GM12801 (cell line): Measurements from ENCODE around the gene DERL2.

ENCODE experiments used
- TF ChIP-seq, protein P1 (sequence below): IDR thresholded peaks from one replicate; pipeline ENCODE4 v1.5.1; 2011; ENCODE audit warnings: control low read depth; ENCODE audit not compliant: insufficient read length; ENCODE audit errors: extremely low read depth

DERL2 gene

DNA sequence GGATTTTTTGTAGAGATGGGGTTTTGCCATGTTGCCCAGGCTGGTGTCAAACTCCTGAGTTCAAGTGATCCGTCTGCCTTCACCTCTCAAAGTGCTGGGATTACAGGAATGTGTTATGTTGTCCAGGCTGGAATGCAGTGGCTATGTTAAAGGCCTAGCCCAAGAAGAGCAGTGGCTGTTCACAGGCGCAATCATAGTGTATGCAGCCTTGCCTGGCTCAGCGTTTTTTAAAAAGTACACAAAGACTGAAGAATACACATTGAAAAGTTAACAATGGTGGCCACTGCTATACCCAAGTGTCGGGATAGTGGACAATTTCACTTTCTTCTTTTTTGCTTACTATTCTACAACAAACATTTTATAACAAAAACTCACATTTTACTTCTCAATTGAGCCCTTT, 7.0 kb downstream of the DERL2 start:
- TF ChIP-seq, protein P1, sequence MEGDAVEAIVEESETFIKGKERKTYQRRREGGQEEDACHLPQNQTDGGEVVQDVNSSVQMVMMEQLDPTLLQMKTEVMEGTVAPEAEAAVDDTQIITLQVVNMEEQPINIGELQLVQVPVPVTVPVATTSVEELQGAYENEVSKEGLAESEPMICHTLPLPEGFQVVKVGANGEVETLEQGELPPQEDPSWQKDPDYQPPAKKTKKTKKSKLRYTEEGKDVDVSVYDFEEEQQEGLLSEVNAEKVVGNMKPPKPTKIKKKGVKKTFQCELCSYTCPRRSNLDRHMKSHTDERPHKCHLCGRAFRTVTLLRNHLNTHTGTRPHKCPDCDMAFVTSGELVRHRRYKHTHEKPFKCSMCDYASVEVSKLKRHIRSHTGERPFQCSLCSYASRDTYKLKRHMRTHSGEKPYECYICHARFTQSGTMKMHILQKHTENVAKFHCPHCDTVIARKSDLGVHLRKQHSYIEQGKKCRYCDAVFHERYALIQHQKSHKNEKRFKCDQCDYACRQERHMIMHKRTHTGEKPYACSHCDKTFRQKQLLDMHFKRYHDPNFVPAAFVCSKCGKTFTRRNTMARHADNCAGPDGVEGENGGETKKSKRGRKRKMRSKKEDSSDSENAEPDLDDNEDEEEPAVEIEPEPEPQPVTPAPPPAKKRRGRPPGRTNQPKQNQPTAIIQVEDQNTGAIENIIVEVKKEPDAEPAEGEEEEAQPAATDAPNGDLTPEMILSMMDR: no peak

DNA sequence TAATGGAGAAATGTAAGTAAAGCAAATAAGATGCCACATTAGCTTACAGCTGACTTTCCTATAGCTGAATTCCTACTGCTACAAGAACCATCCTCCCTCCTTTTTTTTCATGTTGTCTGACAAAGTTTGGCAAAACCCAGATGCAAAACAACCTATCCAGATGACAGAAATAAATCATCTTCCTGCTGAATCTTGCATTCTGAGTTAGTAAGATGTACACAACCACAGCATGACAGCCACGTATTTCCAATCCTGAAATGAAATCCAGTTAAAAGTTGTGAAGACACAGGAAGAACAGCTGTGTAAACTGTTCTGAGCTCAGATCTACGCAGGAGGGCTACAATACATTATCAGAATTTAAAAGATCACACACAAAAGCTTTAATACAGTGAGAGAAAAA, 12.1 kb downstream of the DERL2 start:
- TF ChIP-seq, protein P1: no peak

DNA sequence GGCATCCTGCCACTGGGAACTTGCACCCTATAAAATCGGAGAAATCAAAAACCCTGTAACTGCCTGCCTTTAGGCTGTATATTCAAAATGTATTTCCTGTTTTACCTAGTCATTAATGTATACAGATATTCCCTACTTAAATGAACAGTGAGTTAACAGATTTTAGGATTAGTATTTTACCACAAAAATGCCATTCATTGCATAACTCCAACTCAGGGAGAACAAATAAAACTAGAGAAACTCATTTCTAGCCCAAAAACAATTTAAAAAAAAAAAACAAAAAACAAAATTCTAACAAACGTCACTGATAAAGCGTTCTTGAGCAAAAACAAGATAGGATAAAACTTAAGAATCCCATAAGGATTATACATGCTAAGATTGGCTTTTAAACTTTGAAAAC, 13.5 kb downstream of the DERL2 start:
- TF ChIP-seq, protein P1: no peak

DNA sequence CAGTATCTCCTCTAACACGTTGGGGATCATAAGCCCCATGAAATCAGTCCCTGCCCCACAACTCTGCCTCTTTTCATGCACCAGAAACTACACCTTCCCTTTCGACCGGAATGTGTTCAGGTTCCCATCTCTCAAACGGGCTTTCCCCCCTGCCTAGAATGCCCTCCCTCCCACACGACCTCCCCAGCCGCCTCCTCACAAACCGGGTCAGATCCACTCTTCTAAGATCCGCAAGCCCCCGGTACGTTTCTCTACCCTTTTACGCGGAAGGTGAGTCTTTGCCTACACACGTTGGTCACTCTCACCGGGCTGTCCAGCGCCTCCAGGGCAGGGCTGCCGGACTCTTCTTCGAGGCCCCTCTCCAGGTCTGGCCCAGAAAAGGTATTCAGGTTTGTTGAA, 17.9 kb downstream of the DERL2 start:
- TF ChIP-seq, protein P1: no peak

DNA sequence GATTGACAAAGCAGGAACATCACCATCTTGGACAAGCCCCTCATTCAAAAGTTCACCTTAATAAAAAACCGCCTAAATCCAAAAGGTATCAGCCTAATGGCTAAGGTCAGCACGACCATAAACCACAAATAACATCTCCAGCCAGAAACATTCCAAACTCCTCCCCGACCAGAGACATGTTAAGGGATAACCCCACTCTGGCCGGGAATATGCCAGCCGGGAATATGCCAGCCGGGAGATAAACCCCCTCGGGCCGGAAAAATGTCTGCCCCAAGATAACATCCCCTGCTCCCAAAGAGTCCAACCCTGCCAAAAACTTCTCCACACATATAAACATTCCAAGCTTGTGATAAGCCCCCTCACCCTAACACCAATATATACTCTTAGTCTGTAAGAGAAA, 18.6 kb downstream of the DERL2 start:
- TF ChIP-seq, protein P1: no peak

DNA sequence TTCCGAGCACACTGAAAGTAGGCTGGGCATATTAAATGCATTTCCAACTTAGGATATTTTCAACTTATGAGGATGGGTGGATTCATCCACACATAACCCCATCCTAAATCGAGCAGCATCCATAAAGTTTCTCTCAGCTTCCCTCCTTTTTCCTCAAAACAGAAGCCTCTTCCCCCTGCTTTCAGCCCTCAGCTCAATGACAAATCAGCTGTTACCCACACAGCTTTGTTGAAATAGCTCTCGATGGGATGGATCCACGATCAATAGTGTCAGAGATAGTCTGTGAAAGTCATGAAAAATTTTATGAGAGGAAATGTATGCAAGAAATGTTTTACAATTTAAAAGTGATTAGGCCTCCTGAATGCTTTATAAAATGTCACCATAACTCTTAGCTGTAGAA, 19.7 kb downstream of the DERL2 start:
- TF ChIP-seq, protein P1: no peak

DNA sequence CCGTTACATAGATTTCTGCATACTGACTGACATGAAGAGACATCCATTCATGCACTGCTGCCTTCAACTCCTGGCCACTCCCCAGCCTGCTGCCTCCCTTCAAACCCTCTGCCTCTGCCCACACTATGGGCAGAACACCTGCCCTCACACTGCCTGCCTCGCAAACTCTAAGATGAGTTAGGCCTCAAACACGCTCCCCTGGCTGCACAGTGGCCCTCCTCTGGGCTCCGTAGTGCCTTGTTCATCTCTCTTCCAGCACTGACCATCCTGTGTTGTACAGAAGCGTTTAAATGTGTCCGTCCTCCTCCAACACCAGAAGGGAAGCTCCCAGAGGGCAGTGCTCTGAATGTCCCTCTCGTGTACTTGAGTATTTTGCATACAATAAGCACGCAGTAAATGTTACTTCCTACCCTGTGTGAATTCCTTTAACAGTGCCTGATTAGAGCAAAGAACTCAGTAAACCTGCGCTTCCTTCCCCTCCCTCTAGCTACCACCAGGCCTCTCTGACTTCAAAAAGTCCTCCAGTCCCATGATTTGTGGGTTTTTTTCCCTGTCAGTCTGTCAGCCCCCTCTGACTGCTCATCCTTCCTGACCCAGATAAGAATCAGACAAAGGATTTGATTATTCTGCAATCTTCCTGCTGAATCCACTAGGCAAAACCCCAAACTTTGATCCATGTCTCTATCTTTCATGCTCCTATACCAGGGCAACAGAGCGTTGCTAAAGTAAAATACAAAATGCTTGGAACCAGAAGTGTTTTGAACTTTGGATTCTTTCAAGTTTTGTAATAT, 21.1 kb downstream of the DERL2 start:
- TF ChIP-seq, protein P1: no peak
